ENCODE results near the gene RNU6-9.

Gene RNU6-9

DNA sequence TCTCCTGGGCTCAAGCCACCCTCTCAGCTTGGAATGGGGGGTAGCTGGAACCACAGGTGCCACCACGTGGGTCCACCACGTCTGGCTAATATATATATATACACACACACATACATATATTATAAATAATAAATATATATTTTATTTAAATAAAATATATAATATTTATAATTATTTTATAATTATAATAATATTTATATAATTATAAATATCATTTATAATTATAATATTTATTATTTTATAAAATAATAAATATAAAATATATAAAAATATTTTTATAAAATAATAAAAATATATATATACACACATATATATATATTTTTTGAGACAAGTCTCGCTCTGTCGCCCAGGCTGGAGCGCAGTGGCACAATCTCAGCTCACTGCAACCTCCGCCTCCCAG is 38.7 kb upstream of the RNU6-9 start:
- Histone ChIP-seq H3K36me3 (replicated peaks) (no peaks in the 10 kb centered on the region), H3K9me3 (no peaks in the 10 kb centered on the region), H3K4me1 (peaks cover 8% of the 10 kb centered on the region), H3K4me3 (no peak overlapping the region), H3K27me3 (ENCODE audit: low read depth) (no peaks in the 10 kb centered on the region)
- in situ Hi-C loops (cut with MboI; ENCODE audit: low sequenced_read_pairs) = no loop called here
- DNase-seq (ENCODE audit: low spot score in 2 of 2) = no peak

DNA sequence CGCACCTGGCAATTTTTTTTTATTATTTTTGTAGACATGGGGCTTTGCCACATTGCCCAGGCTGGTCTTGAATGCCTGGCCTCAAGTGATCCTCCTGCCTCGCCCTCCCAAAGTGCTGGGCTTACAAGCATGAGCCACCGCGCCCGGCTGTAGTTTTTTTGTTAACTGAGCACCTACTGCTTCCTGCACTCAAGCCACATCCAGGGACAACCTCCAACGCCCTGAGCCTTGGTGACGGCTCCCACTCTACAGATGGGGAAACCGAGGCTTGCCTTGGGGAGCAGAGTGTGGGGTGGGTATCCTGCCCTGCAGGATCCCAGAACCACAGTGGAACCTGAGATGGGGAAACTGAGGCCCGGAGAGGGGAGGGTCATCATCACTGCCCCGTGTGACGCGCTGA is 38.1 kb upstream of the RNU6-9 start:
- no peak overlapping the region for H3K4me3 ChIP-seq
- in situ Hi-C loops (cut with MboI; ENCODE audit: low sequenced_read_pairs) = no loop called here
- no peaks in the 10 kb centered on the region for H3K27me3 ChIP-seq (ENCODE audit: low read depth)
- no peaks in the 10 kb centered on the region for H3K9me3 ChIP-seq
- peaks cover 13% of the 10 kb centered on the region for H3K4me1 ChIP-seq
- no peaks in the 10 kb centered on the region for H3K36me3 ChIP-seq (replicated peaks)
- DNase-seq (ENCODE audit: low spot score in 2 of 2) = no peak

DNA sequence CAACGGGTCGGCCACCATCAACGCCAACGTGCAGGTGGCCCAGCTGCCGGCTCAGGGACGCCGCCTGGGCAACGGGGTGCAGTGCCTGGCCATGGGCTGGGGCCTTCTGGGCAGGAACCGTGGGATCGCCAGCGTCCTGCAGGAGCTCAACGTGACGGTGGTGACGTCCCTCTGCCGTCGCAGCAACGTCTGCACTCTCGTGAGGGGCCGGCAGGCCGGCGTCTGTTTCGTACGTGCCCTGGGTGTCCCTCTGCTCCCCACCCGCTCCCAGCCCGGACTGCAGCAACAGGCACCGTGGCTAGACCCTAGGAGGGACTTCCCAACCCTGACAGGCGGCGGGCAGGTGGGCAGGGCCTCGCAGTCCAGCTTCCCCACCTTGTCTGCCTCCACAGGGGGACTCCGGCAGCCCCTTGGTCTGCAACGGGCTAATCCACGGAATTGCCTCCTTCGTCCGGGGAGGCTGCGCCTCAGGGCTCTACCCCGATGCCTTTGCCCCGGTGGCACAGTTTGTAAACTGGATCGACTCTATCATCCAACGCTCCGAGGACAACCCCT is 37.6 kb upstream of the RNU6-9 start:
- Histone ChIP-seq H3K27me3 (ENCODE audit: low read depth) (no peaks in the 10 kb centered on the region), H3K36me3 (replicated peaks) (no peaks in the 10 kb centered on the region), H3K4me3 (no peak overlapping the region), H3K4me1 (peaks cover 10% of the 10 kb centered on the region), H3K9me3 (no peaks in the 10 kb centered on the region)
- DNase-seq (ENCODE audit: low spot score in 2 of 2) = no peak
- in situ Hi-C loops (cut with MboI; ENCODE audit: low sequenced_read_pairs) = no loop called here

DNA sequence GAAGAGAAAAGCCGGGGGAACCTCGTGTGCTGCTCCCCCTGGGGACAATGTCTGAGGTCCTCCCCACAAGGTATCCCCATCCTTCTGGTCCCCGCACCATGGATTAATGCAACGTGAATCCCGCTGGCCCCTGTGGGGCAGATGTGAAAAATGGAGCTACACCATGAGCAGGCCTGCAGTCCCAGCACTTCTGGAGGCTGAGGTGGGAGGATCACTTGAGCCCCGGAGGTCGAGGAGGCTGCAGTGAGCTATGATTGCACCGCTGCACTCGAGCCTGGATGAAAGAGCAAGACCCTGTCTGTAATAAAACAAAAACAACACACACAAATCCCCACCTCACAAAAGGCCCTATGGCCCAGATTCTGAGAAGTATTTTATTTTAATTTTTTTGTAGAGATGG is 35.0 kb upstream of the RNU6-9 start:
- peaks cover 12% of the 10 kb centered on the region for H3K4me1 ChIP-seq
- in situ Hi-C loops (cut with MboI; ENCODE audit: low sequenced_read_pairs) = no loop called here
- H3K27me3 ChIP-seq (ENCODE audit: low read depth) = no peaks in the 10 kb centered on the region

DNA sequence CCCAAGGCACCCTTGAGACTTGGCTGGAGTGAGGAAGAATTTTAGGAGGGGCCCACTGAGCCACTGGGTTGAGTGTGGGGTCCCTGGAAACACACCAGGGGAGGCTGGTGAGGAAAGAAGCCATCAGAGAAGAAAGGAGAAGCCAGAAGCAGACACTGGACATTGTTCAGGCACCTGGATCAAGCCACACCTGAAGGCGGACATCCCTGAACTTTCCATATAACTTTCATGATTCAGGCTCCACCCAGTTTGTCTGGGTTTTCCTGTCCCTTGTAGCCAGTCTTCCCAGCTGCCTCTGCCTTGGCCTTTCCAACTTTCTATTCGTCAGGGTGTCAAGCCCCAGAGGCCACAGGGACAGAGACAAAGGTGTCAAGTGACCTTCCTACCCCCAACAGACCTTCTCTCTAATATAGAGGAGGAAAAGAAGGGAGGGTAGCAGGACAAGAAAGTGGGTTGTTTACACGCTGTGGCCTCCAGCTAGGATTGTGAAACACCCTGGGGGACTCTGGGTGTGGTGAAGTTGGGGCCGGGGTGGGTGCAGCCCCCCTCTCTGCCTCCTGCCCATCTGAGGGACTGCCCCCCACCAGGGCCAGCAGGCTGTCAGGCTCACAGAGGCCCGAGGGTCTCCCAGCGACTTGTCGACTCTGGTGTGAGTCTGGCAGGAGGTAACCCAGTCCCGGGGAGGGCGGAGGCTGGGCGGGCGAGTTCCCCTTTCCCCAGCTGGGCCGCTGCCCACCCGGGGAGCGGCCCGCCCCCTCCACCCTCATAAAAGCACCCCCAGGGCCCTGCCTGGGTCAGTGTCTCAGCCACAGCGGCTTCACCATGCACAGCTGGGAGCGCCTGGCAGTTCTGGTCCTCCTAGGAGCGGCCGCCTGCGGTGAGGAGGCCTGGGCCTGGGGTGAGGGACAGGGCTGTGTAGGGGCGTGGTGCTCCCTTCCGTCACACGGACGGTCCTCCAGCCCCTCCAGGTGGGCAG is 34.1 kb upstream of the RNU6-9 start, which contains the start of gene CFD:
TSS of gene CFD (plus strand) at position 797 of the 976 bp plus-strand sequence. CDS start at position 823, 26 bp downstream.
- H3K9me3 ChIP-seq = no peaks in the 10 kb centered on the region
- H3K36me3 ChIP-seq (replicated peaks) = peaks cover 4% of the 10 kb centered on the region; the same call in 1 of the 2 replicates
- peak within 1 kb of the TSS; percentile 49 for H3K4me3 ChIP-seq
- no peak for DNase-seq (ENCODE audit: low spot score in 2 of 2)
- H3K27me3 ChIP-seq (ENCODE audit: low read depth) = no peaks in the 10 kb centered on the region
- peaks cover 12% of the 10 kb centered on the region for H3K4me1 ChIP-seq
- in situ Hi-C loops (cut with MboI; ENCODE audit: low sequenced_read_pairs) = no loop called here

More for the DNA sequence above, 35.0 kb upstream of the RNU6-9 start:
- DNase-seq (ENCODE audit: low spot score in 2 of 2) = no peak
- peaks cover 4% of the 10 kb centered on the region; the same call in 1 of the 2 replicates for H3K36me3 ChIP-seq (replicated peaks)
- no peaks in the 10 kb centered on the region for H3K9me3 ChIP-seq
- H3K4me3 ChIP-seq = no peak overlapping the region

DNA sequence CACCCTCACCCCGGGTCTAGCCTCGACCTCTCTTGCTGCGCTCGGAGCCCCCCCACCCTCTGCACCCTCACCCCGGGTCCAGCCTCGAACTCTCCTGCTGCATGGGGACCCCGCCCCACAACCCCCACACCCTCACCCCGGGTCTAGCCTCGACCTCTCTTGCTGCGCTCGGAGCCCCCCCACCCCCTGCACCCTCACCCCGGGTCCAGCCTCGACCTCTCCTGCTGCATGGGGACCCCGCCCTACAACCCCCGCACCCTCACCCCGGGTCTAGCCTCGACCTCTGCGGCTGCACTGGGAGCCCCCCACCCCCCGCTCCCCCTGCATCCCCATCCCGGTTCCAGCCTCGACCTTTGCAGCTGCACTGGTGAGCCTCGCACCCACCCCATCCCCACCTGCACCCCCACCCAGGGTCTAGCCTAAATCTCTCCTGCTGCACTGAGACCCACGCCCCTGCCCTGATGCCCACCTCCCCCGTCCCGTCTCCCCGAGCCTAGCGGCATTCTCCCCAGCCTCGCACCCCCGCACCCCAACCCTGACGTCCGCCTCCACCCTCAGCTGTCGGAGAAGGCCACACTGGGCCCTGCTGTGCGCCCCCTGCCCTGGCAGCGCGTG is 32.0 kb upstream of the RNU6-9 start:
- in situ Hi-C loops (cut with MboI; ENCODE audit: low sequenced_read_pairs) = no loop called here
- Histone ChIP-seq H3K36me3 (replicated peaks) (peaks cover 11% of the 10 kb centered on the region; the same call in 1 of the 2 replicates), H3K27me3 (ENCODE audit: low read depth) (no peaks in the 10 kb centered on the region), H3K4me3 (peak overlapping the region; percentile 49), H3K4me1 (peaks cover 12% of the 10 kb centered on the region), H3K9me3 (no peaks in the 10 kb centered on the region)
- DNase-seq (ENCODE audit: low spot score in 2 of 2) = no peak

DNA sequence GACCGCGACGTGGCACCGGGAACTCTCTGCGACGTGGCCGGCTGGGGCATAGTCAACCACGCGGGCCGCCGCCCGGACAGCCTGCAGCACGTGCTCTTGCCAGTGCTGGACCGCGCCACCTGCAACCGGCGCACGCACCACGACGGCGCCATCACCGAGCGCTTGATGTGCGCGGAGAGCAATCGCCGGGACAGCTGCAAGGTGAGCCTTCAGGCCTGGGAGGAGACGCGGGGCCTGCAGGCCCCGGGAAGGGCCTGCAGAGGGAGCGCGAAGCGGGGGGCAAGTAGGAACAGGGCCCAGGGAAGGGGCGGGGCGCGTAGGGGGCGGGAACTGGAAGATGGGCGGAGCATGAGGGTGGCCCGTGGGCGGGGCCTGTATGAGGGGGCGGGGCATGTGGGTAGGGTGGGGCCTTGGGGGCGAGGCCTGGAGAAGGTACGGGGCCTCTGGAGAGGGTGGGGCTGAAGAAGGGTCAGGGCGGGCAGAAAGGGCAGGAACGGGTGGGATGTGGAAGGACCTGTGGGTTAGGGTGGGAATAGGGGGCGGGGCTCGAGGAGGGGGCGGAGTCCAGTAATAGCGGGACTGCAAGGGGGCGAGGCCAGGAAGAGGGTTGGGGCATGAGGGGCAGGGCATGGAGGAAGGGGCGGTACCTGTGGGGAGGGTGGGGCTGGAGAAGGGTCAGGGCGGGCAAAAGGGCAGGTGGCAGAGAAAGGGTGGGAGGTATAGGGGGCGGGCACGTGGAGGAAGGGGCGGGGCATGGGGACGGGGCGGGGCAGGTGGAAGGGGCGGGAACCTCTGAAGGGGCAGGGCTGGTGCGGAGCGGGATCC is 31.3 kb upstream of the RNU6-9 start:
- Histone ChIP-seq H3K27me3 (ENCODE audit: low read depth) (no peaks in the 10 kb centered on the region), H3K9me3 (no peaks in the 10 kb centered on the region), H3K4me1 (peaks cover 12% of the 10 kb centered on the region), H3K36me3 (replicated peaks) (peaks cover 11% of the 10 kb centered on the region; the same call in 1 of the 2 replicates), H3K4me3 (peak overlapping the region; percentile 10; the same call in 1 of the 2 replicates)
- in situ Hi-C loops (cut with MboI; ENCODE audit: low sequenced_read_pairs) = no loop called here
- DNase-seq (ENCODE audit: low spot score in 2 of 2) = peak; percentile 56 to 92

DNA sequence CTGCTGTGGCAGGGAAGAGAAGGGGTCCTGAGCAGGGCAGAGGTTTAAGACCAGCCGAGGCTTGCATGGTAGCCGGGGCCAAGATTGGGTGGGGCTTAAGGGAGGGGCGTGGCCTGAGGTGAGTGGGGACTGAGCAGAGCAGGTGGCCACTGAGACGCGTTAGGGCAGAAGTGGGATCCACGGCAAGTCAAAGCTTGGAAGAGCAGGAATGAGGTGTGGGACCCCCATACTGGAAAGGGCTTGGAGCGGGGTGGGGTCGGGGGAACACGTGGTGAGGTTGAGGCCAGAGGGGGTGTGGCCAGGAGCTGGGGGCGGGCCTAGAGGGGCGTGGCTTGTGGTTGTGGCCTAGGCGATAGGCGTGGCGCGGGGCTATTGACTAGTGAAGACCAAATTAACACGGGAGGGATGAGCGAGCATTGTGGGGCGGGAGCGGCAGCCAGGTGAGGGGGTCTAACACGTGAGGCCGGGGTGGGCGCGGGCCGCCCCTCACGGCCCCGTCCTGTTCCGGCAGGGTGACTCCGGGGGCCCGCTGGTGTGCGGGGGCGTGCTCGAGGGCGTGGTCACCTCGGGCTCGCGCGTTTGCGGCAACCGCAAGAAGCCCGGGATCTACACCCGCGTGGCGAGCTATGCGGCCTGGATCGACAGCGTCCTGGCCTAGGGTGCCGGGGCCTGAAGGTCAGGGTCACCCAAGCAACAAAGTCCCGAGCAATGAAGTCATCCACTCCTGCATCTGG is 30.5 kb upstream of the RNU6-9 start:
- H3K4me1 ChIP-seq = peaks cover 12% of the 10 kb centered on the region
- no peaks in the 10 kb centered on the region for H3K27me3 ChIP-seq (ENCODE audit: low read depth)
- no peak overlapping the region for H3K4me3 ChIP-seq
- in situ Hi-C loops (cut with MboI; ENCODE audit: low sequenced_read_pairs) = no loop called here
- peak in 1 of 2 experiments; percentile 75 for DNase-seq (ENCODE audit: low spot score in 2 of 2)
- H3K9me3 ChIP-seq = no peaks in the 10 kb centered on the region
- H3K36me3 ChIP-seq (replicated peaks) = peaks cover 16% of the 10 kb centered on the region

DNA sequence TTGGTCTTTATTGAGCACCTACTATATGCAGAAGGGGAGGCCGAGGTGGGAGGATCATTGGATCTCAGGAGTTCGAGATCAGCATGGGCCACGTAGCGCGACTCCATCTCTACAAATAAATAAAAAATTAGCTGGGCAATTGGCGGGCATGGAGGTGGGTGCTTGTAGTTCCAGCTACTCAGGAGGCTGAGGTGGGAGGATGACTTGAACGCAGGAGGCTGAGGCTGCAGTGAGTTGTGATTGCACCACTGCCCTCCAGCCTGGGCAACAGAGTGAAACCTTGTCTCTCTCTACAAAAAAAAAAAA is 30.0 kb upstream of the RNU6-9 start:
- H3K4me1 ChIP-seq = peaks cover 12% of the 10 kb centered on the region
- in situ Hi-C loops (cut with MboI; ENCODE audit: low sequenced_read_pairs) = no loop called here
- DNase-seq (ENCODE audit: low spot score in 2 of 2) = no peak
- H3K27me3 ChIP-seq (ENCODE audit: low read depth) = no peaks in the 10 kb centered on the region
- H3K4me3 ChIP-seq = no peak overlapping the region
- no peaks in the 10 kb centered on the region for H3K9me3 ChIP-seq
- H3K36me3 ChIP-seq (replicated peaks) = peaks cover 21% of the 10 kb centered on the region

DNA sequence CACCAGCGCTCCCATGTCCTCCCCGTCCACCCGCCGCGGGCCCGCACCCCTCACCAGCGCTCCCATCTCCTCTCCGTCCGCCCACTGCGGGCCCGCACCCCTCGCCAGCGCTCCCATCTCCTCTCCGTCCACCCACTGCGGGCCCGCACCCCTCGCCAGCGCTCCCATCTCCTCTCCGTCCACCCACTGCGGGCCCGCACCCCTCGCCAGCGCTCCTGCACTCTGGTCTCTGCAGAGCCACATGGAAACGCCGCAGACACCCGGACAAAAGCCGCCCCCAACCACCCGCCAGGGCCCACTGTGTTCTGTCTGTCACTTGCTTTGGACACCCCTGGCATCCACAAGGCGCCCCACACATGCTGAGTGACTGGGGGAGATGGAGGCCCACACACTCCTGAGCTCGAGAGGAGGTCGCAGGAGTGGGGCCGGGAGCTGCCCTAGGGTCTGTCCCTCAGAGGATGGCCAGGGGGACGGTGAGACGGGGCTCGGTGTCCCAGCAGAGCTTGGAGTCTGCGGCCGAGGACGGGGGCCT is 26.4 kb upstream of the RNU6-9 start:
- in situ Hi-C loops (cut with MboI; ENCODE audit: low sequenced_read_pairs) = no loop called here
- Histone ChIP-seq H3K4me3 (no peak overlapping the region), H3K36me3 (replicated peaks) (peaks cover 45% of the 10 kb centered on the region), H3K27me3 (ENCODE audit: low read depth) (no peaks in the 10 kb centered on the region), H3K4me1 (peaks cover under 1% of the 10 kb centered on the region), H3K9me3 (no peaks in the 10 kb centered on the region)
- no peak for DNase-seq (ENCODE audit: low spot score in 2 of 2)

DNA sequence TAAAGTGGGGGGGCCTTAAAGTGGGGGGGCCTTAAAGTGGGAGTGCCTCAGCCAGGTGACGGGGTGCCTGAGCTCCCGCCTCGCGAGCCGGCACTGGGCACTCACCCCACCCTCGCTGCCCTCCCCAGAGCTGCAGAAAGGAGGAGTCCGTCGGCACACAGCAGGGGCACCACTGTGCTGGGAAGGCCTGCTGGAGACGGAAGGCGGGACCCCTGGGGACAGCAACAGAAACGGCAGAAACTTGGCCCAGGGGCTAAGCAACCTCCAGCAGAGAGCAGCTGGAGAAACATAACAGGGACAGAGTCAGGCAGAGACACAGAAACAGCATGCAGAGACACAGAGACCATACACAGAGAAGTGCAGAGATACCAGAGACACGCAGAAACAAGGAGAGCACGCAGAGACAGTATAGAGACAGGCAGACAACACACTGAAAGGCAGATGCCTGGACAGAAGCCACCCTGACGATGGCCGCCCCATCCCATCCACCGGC is 25.9 kb upstream of the RNU6-9 start:
- Histone ChIP-seq H3K9me3 (no peaks in the 10 kb centered on the region), H3K27me3 (ENCODE audit: low read depth) (no peaks in the 10 kb centered on the region), H3K4me3 (no peak overlapping the region), H3K4me1 (peaks cover 5% of the 10 kb centered on the region), H3K36me3 (replicated peaks) (peaks cover 50% of the 10 kb centered on the region)
- in situ Hi-C loops (cut with MboI; ENCODE audit: low sequenced_read_pairs) = no loop called here
- no peak for DNase-seq (ENCODE audit: low spot score in 2 of 2)

DNA sequence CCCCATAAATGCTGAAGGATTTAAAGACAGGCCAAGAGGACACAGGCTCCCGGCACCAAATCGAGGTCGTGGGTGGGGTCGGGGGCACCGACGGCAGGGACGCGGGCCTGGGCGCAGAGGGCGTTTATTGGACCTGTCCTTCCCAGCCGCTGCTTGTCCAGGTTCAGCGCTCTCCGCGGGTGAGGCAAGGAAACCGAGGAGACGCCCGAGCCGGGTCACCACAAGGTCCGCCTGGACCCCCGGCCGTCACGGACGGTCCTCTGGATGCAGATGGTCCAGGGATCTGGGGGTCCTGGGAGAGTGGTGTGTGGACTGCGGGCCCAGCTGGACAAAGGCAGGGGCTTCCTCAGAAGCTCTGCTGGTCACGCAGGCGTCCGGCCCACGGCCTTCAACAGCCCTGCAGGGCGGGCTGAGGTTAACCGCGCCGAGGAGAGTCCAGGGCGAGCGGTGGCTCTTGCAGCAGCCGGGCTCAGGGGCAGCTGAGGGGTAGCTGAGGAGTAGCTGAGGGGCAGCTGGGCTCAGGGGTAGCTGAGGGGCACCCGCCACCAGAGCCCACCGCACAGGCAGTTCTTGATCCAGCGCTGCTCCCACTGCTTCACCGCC is 25.3 kb upstream of the RNU6-9 start:
- H3K9me3 ChIP-seq = no peaks in the 10 kb centered on the region
- H3K36me3 ChIP-seq (replicated peaks) = peaks cover 50% of the 10 kb centered on the region
- peaks cover 8% of the 10 kb centered on the region for H3K4me1 ChIP-seq
- in situ Hi-C loops (cut with MboI; ENCODE audit: low sequenced_read_pairs) = no loop called here
- no peak overlapping the region for H3K4me3 ChIP-seq
- H3K27me3 ChIP-seq (ENCODE audit: low read depth) = no peaks in the 10 kb centered on the region
- no peak for DNase-seq (ENCODE audit: low spot score in 2 of 2)
